GM23248 (cell line): Measurements from ENCODE around the gene L1CAM. TPM values are rescaled to one million over a fixed set of nuclear protein-coding genes. Genes with fewer than 3 reads are reported as not detected.

ENCODE experiments used
- DNase-seq: peaks from one replicate; pipeline ENCODE4 v3.0.0-alpha.2; 2015
- H2AFZ ChIP-seq: fragments of 200-600 bp; sonication (generic); 2 replicates; pipeline ENCODE4 v1.6.1; 2016; ENCODE audit warnings: antibody characterized with exemption
- H3F3A ChIP-seq: fragments of 200-600 bp; sonication (generic); 2 replicates; pipeline ENCODE4 v1.6.1; 2016; ENCODE audit warnings: mild to moderate bottlenecking, antibody characterized with exemption, mixed run types; ENCODE audit not compliant: insufficient read depth
- H3K27ac ChIP-seq: fragments of 200-600 bp; sonication (generic); 2 replicates; pipeline ENCODE4 v1.5.1; 2016; ENCODE audit warnings: mild to moderate bottlenecking
- H3K27me3 ChIP-seq: fragments of 200-600 bp; sonication (generic); replicated peaks from 2 replicates; pipeline ENCODE4 v1.6.1; 2016; ENCODE audit warnings: mild to moderate bottlenecking; ENCODE audit not compliant: insufficient read depth
- H3K36me3 ChIP-seq: fragments of 200-600 bp; sonication (generic); 2 replicates; pipeline ENCODE4 v1.6.1; 2016; ENCODE audit warnings: low read depth, mild to moderate bottlenecking
- H3K4me1 ChIP-seq: fragments of 200-600 bp; sonication (generic); 2 replicates; pipeline ENCODE4 v1.6.1; 2016; ENCODE audit warnings: mild to moderate bottlenecking; ENCODE audit not compliant: insufficient read depth
- H3K4me2 ChIP-seq: fragments of 200-600 bp; sonication (generic); one replicate; pipeline ENCODE4 v1.6.1; 2016; ENCODE audit warnings: mild to moderate bottlenecking; ENCODE audit not compliant: unreplicated experiment
- H3K4me3 ChIP-seq: fragments of 200-600 bp; sonication (generic); 2 replicates; pipeline ENCODE4 v1.5.1; 2016; ENCODE audit warnings: mild to moderate bottlenecking
- H3K79me2 ChIP-seq: fragments of 200-600 bp; sonication (generic); 2 replicates; pipeline ENCODE4 v1.6.1; 2016; ENCODE audit warnings: mild to moderate bottlenecking; ENCODE audit not compliant: insufficient read depth
- H3K9ac ChIP-seq: fragments of 200-600 bp; sonication (generic); 2 replicates; pipeline ENCODE4 v1.6.1; 2016; ENCODE audit warnings: mild to moderate bottlenecking
- H3K9me2 ChIP-seq: fragments of 200-600 bp; sonication (generic); 2 replicates; pipeline ENCODE4 v1.6.1; 2016; ENCODE audit warnings: mixed run types, mild to moderate bottlenecking, moderate library complexity; ENCODE audit not compliant: insufficient read depth
- H3K9me3 ChIP-seq: fragments of 200-600 bp; sonication (generic); one replicate; pipeline ENCODE4 v1.6.1; 2017; ENCODE audit warnings: low read depth
- H4K20me1 ChIP-seq: fragments of 200-600 bp; sonication (generic); 2 replicates; pipeline ENCODE4 v1.6.0; 2016; ENCODE audit not compliant: insufficient read depth
- EZH2 ChIP-seq: fragments of 200-600 bp; sonication (generic); IDR thresholded peaks from 2 replicates; pipeline ENCODE4 v1.6.1; 2018; ENCODE audit warnings: antibody characterized with exemption, mild to moderate bottlenecking; ENCODE audit not compliant: insufficient read depth, poor library complexity, severe bottlenecking
- EZH2phosphoT487 ChIP-seq: fragments of 200-600 bp; sonication (generic); IDR thresholded peaks from 2 replicates; pipeline ENCODE4 v1.6.1; 2018; ENCODE audit warnings: antibody characterized with exemption, moderate library complexity, mild to moderate bottlenecking, low read depth; ENCODE audit not compliant: insufficient read depth
- WGBS, 2 experiments: methylation state at CpG; one replicate each; pipeline ENCODE4 v1.1.6; 2015 to 2017; ENCODE audit warnings: low lambda C conversion rate in 2 of 2, low coverage in 1 of 2; ENCODE audit errors: missing lambda C conversion rate in 2 of 2; 5-methylcytosine and 5-hydroxymethylcytosine counted together
- in situ Hi-C: fragments of 300-500 bp; cut with MboI; formaldehyde crosslinking; loops from 2 replicates; pipeline ENCODE4 v1.15.0; 2020
- polyA plus RNA-seq: library from polyadenylated mRNA; unstranded; fragments of >200 nt; fragmentation: Nextera tagmentation; extraction: Ambion mirVana; gene quantifications from 2 replicates; pipeline ENCODE4 v1.2.1, GENCODE V29; 2016
- total RNA-seq: library from RNA; depleted of rRNA; stranded (reverse); fragments of >200 nt; shearing (Covaris generic); gene quantifications from 2 replicates; pipeline ENCODE4 v1.2.3, GENCODE V29; 2014; rRNA removed

L1CAM gene
- total and polyA plus RNA-seq, 2 experiments from 2014 or later: 0.38 to 1.9 TPM

DNA sequence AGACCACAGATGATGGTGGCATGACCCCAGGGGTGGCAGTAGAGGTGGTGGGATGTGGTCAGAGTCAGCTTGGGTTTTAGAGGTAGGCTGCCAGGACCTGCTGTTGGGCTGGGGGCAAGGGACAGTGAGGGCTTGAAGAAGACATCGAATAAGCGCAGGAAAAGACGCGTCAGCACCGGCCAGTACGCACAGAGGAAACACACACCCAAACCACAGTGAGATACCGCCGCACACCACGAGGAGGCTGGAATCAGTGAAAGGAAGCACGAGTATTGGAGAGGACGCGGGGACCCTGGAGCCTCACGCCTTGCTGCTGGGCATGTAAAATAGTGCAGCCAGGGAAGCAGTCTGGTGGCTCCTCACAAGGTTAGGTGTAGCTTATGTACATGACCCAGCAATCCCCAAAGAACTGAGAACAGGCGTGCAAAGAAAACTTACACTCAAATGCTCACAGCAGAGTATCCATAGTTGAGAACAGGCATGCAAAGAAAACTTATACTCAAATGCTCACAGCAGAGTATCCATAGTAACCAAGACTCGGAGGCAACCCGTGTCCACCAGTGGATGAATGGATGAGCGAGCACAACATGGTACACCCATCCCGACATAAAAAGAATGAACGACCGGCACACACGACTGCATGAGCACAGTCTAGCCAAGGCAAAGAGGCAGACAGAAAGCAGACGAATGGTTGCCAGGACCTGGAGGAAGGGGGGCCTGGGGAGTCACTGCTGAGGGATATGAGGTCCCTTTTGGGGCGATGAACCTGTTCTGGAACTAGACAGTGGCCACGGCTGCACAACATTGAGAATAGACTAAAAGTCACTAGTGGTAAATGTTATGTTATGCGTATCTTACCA lies 68.9 kb downstream of the L1CAM start:
- Histone ChIP-seq H3K9ac (no peak overlapping the region), H3K4me1 (no peaks in the 10 kb centered on the region), H3K79me2 (no peaks in the 10 kb centered on the region), H3K36me3 (no peaks in the 10 kb centered on the region), H3K9me2 (no peaks in the 10 kb centered on the region), H3K27me3 (no peaks in the 10 kb centered on the region), H3K4me3 (no peak overlapping the region), H3K27ac (no peak overlapping the region), H3F3A (no peaks in the 10 kb centered on the region), H4K20me1 (no peaks in the 10 kb centered on the region), H2AFZ (no peak overlapping the region), H3K9me3 (no peaks in the 10 kb centered on the region), H3K4me2 (no peak overlapping the region)
- TF ChIP-seq EZH2phosphoT487: no peak
- TF ChIP-seq EZH2: no peak
- DNase-seq: no peak
- in situ Hi-C loops: no loop called here
- 75 to 77% methylated on average over 20 to 25 of the region's 25 CpGs for WGBS, 2 experiments

DNA sequence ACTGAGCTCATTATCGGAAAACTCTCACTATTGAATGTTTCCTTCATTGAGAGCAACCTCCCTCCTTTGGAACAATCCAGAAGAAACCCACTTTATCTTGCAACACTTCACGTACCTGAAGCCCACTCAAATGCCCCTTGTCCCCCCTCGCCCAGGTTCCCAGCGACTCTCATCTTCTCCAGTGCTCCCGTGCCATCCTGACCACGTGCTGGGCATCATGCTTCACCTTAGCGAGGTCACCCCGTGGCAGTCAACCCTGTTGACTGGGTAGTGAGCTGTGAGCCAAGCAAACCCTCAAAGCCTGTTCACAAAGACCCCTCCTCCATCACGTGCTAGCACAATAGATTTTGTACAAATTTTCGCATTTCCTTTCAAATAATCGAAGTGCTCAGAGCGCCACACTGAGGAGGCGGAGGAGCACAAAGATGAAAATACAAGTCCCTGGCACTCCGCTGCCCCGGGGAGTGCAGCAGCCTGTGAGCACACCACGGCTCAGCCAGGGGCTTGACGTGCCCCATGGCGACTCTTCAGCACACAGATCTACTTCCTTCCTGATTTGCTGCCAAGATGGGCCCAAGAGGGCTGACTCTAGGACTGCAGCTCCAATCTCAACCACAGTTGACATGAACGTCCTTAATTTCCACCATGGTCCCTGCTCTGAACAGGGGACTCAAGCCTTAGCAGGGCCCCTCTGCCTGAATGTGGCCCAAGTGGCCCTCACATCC lies 71.2 kb downstream of the L1CAM start:
- in situ Hi-C loops: no loop called here
- no peak for DNase-seq

DNA sequence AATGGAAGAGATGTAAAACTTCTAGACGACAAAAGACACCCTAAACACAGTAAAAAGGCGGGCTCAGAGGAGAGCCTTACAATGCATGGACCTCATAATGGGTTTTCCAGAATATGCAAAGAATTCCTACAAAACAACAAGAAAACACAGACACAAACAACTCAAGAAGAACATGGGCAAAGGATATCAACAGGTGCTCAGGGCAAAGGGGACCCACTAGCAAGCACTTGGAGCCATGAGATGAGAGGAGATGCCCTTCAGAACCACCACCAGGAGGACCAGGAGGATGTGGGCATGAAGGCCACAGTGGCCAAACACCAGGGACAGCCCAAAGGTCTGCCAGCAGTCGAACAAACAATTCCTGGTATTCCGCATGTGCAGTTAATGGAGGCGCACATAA lies 72.8 kb downstream of the L1CAM start:
- Histone ChIP-seq H3K4me1 (no peaks in the 10 kb centered on the region), H3K9me3 (no peaks in the 10 kb centered on the region), H4K20me1 (no peaks in the 10 kb centered on the region), H3K9ac (no peak overlapping the region), H3K4me3 (no peak overlapping the region), H3K27ac (no peak overlapping the region), H3K9me2 (no peaks in the 10 kb centered on the region), H3K79me2 (no peaks in the 10 kb centered on the region), H3F3A (no peaks in the 10 kb centered on the region), H3K36me3 (no peaks in the 10 kb centered on the region), H3K27me3 (no peaks in the 10 kb centered on the region), H3K4me2 (no peak overlapping the region), H2AFZ (no peak overlapping the region)
- in situ Hi-C loops: no loop called here
- TF ChIP-seq EZH2 (no peak), EZH2phosphoT487 (no peak)
- 82 to 87% methylated on average over 5 of the region's 5 CpGs for WGBS, 2 experiments
- no peak for DNase-seq

More for the DNA sequence above, 71.2 kb downstream of the L1CAM start:
- Histone ChIP-seq H3K27ac (no peak overlapping the region), H3K36me3 (no peaks in the 10 kb centered on the region), H3K27me3 (no peaks in the 10 kb centered on the region), H3K9ac (no peak overlapping the region), H3K9me2 (no peaks in the 10 kb centered on the region), H3F3A (no peaks in the 10 kb centered on the region), H2AFZ (no peak overlapping the region), H3K9me3 (no peaks in the 10 kb centered on the region), H3K4me3 (no peak overlapping the region), H3K79me2 (no peaks in the 10 kb centered on the region), H4K20me1 (no peaks in the 10 kb centered on the region), H3K4me2 (no peak overlapping the region), H3K4me1 (no peaks in the 10 kb centered on the region)
- WGBS, 2 experiments: 75% methylated on average over 15 to 16 of the region's 19 CpGs
- TF ChIP-seq EZH2phosphoT487 (no peak), EZH2 (no peak)

DNA sequence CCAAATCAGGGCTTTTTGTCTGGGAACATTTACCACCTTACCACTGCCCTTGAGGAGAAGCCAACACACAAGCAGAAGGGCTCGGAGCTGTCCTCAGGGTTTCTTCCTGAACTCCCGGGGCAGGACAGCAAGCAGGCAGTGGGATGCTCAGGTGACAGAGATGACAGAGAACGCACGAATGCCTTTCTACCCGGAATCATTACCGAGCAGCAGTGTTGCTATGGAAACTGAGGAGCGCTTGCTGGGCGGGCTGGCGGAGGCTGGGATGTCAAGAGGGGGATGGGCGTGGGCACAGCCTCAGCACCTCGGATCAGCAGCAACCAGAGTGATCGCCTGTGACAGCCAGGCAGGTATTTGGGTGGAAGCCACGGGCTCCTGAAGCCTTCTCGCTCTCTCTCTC lies 73.8 kb downstream of the L1CAM start:
- WGBS, 2 experiments: 45 to 81% methylated on average over 6 to 14 of the region's 14 CpGs
- Histone ChIP-seq H3K4me1 (no peaks in the 10 kb centered on the region), H3K9me2 (no peaks in the 10 kb centered on the region), H3F3A (no peaks in the 10 kb centered on the region), H3K27ac (no peak overlapping the region), H3K79me2 (no peaks in the 10 kb centered on the region), H4K20me1 (no peaks in the 10 kb centered on the region), H3K9me3 (no peaks in the 10 kb centered on the region), H3K27me3 (no peaks in the 10 kb centered on the region), H3K4me3 (no peak overlapping the region), H3K36me3 (no peaks in the 10 kb centered on the region), H2AFZ (no peak overlapping the region), H3K4me2 (no peak overlapping the region), H3K9ac (no peak overlapping the region)
- DNase-seq: no peak
- in situ Hi-C loops: no loop called here
- TF ChIP-seq EZH2: no peak
- no peak for TF ChIP-seq EZH2phosphoT487

Other genes starting within 250 kb of the L1CAM start
- gene DUSP9, start 239.0 kb downstream of the L1CAM start, total RNA-seq: not detected in 2 replicates
- not detected in 2 replicates for gene DUSP9, start 239.0 kb downstream of the L1CAM start, polyA plus RNA-seq
- gene PNCK, start 212.4 kb downstream of the L1CAM start, total RNA-seq: not detected in 2 replicates
- gene PNCK, start 212.4 kb downstream of the L1CAM start, polyA plus RNA-seq: not detected in 2 replicates
- gene SLC6A8, start 198.2 kb downstream of the L1CAM start, total RNA-seq: 11.7 and 12.5 TPM in 2 replicates
- 1.8 and 1.9 TPM in 2 replicates for gene SLC6A8, start 198.2 kb downstream of the L1CAM start, polyA plus RNA-seq
- 180 and 187 TPM in 2 replicates for gene BCAP31, start 161.8 kb downstream of the L1CAM start, total RNA-seq
- gene BCAP31, start 161.8 kb downstream of the L1CAM start, polyA plus RNA-seq: 317 and 326 TPM in 2 replicates
- 24.4 and 24.9 TPM in 2 replicates for gene ABCD1, start 161.3 kb downstream of the L1CAM start, total RNA-seq
- 9.5 and 9.8 TPM in 2 replicates for gene ABCD1, start 161.3 kb downstream of the L1CAM start, polyA plus RNA-seq
- 12.5 and 13.5 TPM in 2 replicates for gene PLXNB3, start 121.9 kb downstream of the L1CAM start, total RNA-seq
- 7.1 and 8.8 TPM in 2 replicates for gene PLXNB3, start 121.9 kb downstream of the L1CAM start, polyA plus RNA-seq
- 0.86 TPM in 1 of 2 replicates, not detected in the other for gene SRPK3, start 105.1 kb downstream of the L1CAM start, total RNA-seq
- 0.53 and 1.1 TPM in 2 replicates for gene SRPK3, start 105.1 kb downstream of the L1CAM start, polyA plus RNA-seq
- 79.5 and 88.2 TPM in 2 replicates for gene IDH3G, start 91.8 kb downstream of the L1CAM start, total RNA-seq
- gene IDH3G, start 91.8 kb downstream of the L1CAM start, polyA plus RNA-seq: 76.1 and 83.2 TPM in 2 replicates
- 225 and 295 TPM in 2 replicates for gene SSR4, start 91.5 kb downstream of the L1CAM start, total RNA-seq
- 568 TPM in 2 replicates for gene SSR4, start 91.5 kb downstream of the L1CAM start, polyA plus RNA-seq
- gene PDZD4, start 55.6 kb downstream of the L1CAM start, total RNA-seq: 1.5 TPM in 1 of 2 replicates, not detected in the other
- gene PDZD4, start 55.6 kb downstream of the L1CAM start, polyA plus RNA-seq: not detected in 2 replicates
- gene AVPR2, start 18.5 kb upstream of the L1CAM start, total RNA-seq: not detected in 2 replicates
- not detected in 2 replicates for gene AVPR2, start 18.5 kb upstream of the L1CAM start, polyA plus RNA-seq
- 2.8 TPM in 1 of 2 replicates, not detected in the other for gene ARHGAP4, start 40.1 kb upstream of the L1CAM start, total RNA-seq
- 0.43 and 0.45 TPM in 2 replicates for gene ARHGAP4, start 40.1 kb upstream of the L1CAM start, polyA plus RNA-seq
- gene NAA10, start 48.9 kb upstream of the L1CAM start, total RNA-seq: 105 and 154 TPM in 2 replicates
- gene NAA10, start 48.9 kb upstream of the L1CAM start, polyA plus RNA-seq: 161 and 166 TPM in 2 replicates
- gene RENBP, start 58.5 kb upstream of the L1CAM start, total RNA-seq: 0.11 TPM in 1 of 2 replicates, not detected in the other
- not detected in 2 replicates for gene RENBP, start 58.5 kb upstream of the L1CAM start, polyA plus RNA-seq
- gene HCFC1, start 85.6 kb upstream of the L1CAM start, total RNA-seq: 24.0 and 26.4 TPM in 2 replicates
- gene HCFC1, start 85.6 kb upstream of the L1CAM start, polyA plus RNA-seq: 12.5 and 12.6 TPM in 2 replicates
- gene TMEM187, start 86.6 kb upstream of the L1CAM start, total RNA-seq: 7.6 and 9.9 TPM in 2 replicates
- 8.5 and 10.0 TPM in 2 replicates for gene TMEM187, start 86.6 kb upstream of the L1CAM start, polyA plus RNA-seq
- gene IRAK1, start 133.7 kb upstream of the L1CAM start, total RNA-seq: 45.3 and 54.7 TPM in 2 replicates
- 58.7 and 58.8 TPM in 2 replicates for gene IRAK1, start 133.7 kb upstream of the L1CAM start, polyA plus RNA-seq
- 16.5 and 16.7 TPM in 2 replicates for gene MECP2, start 211.5 kb upstream of the L1CAM start, total RNA-seq
- gene MECP2, start 211.5 kb upstream of the L1CAM start, polyA plus RNA-seq: 10.3 and 13.0 TPM in 2 replicates